ENCODE results near the gene LBR.

DNA sequence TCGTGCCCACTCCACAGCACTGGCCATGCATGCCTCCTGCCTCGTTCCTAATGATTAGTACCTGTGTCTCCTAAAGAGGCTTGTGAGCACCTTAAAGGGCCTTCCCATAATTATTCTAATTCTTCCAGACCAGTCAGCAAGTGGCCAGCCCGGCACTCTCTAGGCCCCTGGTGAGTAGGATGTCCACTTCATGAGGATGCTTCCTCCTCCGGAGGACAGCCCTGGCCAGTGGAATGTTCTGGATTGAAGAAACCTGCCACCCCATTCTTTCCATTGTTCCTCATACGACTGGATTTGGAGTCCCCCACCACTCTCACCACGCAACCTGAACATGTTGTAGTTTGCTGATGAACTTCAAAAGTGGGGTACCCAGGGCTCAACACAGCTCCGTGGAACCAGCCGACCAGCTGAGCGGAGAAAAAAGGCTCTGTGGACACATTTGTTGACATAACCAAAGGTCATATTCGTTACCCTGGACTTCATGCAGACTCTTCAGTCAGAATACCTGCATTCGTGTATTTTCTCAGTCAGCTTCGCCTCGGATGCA, 46.7 kb upstream of the LBR start:
- TF ChIP-seq TARDBP (IDR thresholded peaks at IDR 0.05), result no peak
- TF ChIP-seq, protein P1, sequence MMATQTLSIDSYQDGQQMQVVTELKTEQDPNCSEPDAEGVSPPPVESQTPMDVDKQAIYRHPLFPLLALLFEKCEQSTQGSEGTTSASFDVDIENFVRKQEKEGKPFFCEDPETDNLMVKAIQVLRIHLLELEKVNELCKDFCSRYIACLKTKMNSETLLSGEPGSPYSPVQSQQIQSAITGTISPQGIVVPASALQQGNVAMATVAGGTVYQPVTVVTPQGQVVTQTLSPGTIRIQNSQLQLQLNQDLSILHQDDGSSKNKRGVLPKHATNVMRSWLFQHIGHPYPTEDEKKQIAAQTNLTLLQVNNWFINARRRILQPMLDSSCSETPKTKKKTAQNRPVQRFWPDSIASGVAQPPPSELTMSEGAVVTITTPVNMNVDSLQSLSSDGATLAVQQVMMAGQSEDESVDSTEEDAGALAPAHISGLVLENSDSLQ (IDR thresholded peaks at IDR 0.05), result no peak

Measured in HEK293T (cell line).